Body of pancreas (tissue), 4 donors: ENCODE data around the gene PTPN7.

Experiments
- POLR2A ChIP-seq, 3 donors: fragments of 450-650 bp; IDR thresholded peaks; one replicate each; pipeline ENCODE4 v1.6.1; 2016; ENCODE audit warnings: antibody characterized with exemption in 3 of 3, mild to moderate bottlenecking in 2 of 3
- TF ChIP-seq, protein P1 (sequence below), 7 experiments: fragments of 450-650 bp in 4 of 7; fragments of 200-600 bp in 3 of 7; sonication (generic) in 3 of 7; IDR thresholded peaks; one replicate each; pipeline ENCODE4 v1.5.1; 2016 to 2019; ENCODE audit warnings: antibody characterized with exemption in 7 of 7

DNA sequence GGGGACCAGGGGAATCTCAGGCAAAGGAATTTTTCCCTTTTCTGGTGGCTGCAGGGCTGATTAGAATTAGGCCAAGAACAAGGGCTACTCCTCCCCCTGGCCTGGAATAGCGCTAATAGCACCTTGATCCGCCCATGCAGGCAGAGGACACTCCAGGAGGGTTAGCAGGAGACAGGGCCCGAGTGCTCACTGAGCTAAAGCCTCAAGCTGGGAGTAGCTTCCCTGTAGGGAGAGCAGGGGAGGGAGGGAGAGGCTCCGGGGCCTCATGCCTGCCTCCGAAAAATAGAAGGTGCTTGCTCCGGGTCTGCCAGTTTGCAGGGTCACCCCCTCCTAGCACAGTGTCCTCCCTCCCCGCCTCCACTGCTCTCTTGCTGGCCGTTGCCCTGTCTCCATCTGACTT is 3.8 kb downstream of the PTPN7 start:
- TF ChIP-seq, protein P1, sequence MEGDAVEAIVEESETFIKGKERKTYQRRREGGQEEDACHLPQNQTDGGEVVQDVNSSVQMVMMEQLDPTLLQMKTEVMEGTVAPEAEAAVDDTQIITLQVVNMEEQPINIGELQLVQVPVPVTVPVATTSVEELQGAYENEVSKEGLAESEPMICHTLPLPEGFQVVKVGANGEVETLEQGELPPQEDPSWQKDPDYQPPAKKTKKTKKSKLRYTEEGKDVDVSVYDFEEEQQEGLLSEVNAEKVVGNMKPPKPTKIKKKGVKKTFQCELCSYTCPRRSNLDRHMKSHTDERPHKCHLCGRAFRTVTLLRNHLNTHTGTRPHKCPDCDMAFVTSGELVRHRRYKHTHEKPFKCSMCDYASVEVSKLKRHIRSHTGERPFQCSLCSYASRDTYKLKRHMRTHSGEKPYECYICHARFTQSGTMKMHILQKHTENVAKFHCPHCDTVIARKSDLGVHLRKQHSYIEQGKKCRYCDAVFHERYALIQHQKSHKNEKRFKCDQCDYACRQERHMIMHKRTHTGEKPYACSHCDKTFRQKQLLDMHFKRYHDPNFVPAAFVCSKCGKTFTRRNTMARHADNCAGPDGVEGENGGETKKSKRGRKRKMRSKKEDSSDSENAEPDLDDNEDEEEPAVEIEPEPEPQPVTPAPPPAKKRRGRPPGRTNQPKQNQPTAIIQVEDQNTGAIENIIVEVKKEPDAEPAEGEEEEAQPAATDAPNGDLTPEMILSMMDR (IDR thresholded peaks at IDR 0.05): no peak
- no peak for TF ChIP-seq POLR2A (IDR thresholded peaks at IDR 0.05)
